HG02571 (cell line): Measurements from ENCODE around the gene FAM180B.
"Not testable (repeated sequence)": the region's sequence is repeated elsewhere in the genome, so short reads cannot be mapped to it uniquely, and the experiment has no call there.

Experiments
- ATAC-seq: cut with Tn5 transposase; IDR thresholded peaks from one replicate; pipeline ENCODE4 v1.9.1; 2021; ENCODE audit warnings: mild to moderate bottlenecking, moderate library complexity; ENCODE audit not compliant: unreplicated experiment

Gene FAM180B

DNA sequence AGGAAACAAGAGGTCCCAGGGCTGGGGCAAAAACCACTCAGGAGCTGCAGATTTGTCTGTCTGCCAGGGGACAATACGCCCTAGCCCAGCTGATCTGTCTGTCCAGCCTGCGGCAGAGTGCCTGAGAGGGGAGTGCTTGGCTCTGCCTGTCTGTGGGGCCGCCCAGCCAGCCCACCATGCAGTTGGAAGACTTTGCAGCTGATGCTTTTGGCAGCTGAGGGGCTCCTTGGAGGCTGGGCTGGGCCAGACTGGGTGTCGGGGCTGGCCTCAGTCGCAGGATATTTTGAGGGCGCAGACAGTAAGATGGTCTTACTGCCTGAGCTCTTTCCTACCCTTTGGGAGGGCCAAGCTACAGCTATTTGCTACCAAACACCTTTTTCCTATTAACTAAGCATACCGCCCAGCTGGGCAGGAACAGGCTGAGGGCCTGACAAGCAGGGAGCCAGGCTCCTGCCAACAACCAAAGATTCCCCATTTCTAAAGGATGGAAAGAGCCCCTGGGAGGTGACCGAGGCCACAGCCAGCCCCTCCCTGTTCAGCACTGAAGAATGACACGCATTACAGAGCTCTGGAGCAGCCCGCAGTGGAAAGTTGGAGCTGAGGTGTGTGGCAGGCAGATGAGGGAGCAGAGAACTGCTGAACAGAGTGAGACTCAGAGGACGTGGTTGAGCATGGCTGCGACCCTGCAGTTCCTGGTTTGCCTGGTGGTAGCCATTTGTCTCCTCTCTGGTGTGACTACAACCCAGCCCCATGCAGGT, at the start of gene FAM180B:
TSS of gene FAM180B (plus strand) at position 581 of the 758 bp plus-strand sequence. CDS start at position 672, 91 bp downstream.
- ATAC-seq: no peak

GRCh38 chr11:47536915-47537314, 49.6 kb upstream of the FAM180B start:
- ATAC-seq: no peak

DNA sequence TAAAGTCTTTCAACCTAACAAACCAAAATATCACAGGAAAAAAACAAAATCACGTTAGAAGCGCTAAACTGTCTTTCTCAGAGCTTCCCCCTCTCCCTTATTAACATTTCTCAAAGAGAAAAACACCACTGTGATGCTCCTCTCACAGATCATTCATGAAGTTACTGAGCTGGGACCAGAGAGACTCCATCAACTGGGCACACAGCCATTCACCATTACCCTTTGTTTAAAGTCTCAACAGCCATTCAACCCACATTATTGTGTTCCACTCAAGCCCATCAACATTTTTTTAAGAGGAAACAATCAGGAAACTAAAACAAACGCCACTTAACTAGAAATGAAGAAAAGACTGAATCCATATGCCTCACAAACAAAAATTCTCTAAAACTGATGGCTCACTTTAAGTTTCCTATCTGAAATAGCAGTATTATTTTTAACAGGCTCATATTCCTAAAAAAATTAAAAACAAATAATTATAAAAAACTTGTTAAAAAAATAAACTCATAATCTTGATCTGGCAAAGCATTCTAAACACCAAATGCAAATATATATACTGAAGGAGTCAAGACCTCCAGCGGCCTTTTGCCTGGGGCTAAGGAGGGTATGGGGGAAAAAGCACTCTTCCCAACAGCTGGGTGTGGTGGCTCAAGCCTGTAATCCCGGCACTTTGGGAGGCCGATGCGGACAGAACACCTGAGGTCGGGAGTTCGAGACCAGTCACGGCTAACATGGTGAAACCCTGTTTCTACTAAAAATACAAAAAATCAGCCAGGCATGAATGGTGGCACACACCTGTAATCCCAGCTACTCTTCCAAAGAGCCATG, 47.5 kb upstream of the FAM180B start:
- ATAC-seq: no peak

GRCh38 chr11:47539681-47540039, 46.8 kb upstream of the FAM180B start:
- ATAC-seq: no peak

DNA sequence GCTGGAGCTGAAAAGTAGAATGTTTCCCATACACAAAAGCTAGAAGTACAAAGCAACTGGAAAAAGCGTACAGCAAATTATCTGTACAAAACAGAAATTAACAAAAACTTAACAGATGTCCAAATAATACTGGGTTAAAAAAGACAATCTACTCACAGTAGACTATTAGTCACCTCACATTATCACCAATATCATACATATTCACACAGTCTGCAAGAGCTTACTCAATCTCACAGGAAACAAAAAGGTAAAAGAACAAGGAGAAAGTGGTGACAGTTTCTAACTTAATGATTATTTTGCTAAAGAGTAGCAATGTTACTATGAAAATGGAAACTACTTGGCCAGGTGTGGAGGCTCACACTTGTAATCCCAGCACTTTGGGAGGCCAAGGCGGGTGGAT, 45.4 kb upstream of the FAM180B start:
- no peak for ATAC-seq

DNA sequence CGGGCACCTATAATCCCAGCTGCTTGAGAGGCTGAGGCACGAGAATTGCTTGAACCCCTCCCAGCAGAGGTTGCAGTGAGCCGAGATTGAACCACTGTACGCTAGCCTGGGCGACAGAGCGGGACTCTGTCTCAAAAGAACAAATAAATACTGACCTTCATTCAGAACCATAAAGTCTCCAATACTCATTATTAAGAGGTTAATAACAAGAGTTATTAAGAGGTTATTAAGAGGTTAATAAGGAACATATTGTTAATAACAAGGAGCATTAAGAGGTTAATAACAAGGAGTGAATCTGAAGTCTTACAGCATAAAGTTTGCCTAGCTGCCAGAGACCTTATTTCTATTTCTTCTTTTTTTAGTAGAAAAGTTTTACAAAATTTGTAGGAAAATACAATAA, 41.2 kb upstream of the FAM180B start:
- ATAC-seq: no peak

- not testable (repeated sequence) for ATAC-seq
Measured at GRCh38 chr11:47546274-47546673, 40.2 kb upstream of the FAM180B start.

- ATAC-seq: no peak
Measured at GRCh38 chr11:47550288-47551047, 36.0 kb upstream of the FAM180B start.

DNA sequence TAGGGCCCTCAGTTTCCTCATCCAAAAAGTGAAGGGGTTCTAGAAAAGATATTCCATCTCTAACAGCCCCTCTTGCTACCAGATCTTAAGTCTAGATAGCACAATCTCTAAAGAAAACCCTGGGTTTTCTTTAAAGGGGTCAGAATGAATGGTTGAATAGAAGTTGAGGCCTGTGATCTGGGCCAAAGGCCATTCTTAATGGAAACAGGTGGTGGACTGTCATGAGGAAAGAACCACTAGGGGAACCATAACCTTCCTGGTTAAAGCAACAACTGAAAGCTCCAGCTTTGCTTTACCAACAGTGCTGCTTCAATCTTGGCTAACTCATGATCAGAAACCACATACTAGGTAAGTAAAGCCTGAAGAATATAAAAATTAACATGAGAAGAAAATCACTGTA, 35.4 kb upstream of the FAM180B start:
- no peak for ATAC-seq

- ATAC-seq: peak; percentile 11
Measured at GRCh38 chr11:47552056-47552565, 34.4 kb upstream of the FAM180B start.

DNA sequence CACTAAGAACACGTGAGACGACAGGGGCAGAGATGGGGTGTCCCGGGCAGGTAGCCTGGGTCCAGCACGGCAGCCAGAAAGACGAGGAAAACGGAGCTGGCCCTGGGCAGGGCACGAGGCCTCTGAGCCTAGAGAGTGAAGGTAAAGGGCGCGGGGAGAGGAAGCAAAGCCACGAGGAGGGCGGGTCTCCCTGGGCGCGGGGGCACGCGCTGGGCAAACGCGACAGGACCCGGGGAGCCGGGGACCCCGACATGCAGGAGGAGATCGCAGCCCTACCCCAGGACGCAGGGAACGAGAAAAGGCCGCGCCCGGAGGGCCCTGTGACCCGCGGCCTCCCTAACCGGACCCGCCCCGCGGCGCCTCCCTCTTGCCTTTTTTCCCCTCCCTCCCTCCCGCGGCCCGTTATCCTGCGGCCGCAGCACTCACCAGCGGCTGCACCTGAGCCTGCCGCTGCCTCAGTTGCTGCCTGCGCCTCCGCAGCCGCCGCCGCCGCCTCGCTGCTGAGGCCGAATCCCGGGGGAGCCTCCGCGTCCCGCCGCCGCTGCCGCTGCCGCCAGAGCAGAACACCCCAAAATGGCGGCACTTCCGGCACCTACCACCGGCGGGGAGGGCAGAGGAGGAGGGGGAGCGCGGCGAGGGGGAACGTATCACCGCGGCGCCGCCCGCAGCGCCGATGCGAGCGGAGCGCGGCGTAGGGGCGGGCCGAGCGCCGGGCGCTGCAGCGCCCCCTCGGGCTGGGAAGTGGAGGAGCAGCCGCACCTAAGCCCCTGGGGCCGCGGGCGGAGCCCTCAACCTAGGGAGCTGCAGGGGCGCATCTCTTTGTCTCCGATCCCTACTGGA, 33.7 kb upstream of the FAM180B start, which contains the start of gene CELF1:
TSS of gene CELF1 (minus strand) at position 567 of the 840 bp plus-strand sequence. CDS start 53,609 bp downstream, outside the sequence.
- ATAC-seq: peak; percentile 88

GRCh38 chr11:47553406-47553743, 33.1 kb upstream of the FAM180B start:
- ATAC-seq: peak; percentile 16

- ATAC-seq: not testable (repeated sequence)
Measured at GRCh38 chr11:47557004-47557403, 29.5 kb upstream of the FAM180B start.

DNA sequence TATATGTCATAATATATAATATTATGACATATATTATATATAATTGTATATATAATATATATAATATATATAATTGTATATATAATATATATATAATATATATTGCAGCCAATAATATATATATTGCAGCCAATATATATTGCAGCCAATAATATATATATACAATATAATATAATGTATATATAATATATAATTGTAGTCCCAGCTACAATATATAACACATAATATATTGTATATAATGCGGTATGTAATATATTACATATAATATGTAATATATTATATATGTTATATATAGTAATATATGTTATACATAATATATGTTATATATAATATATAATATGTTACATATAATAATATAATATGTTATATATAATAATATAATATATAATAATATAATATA, 27.8 kb upstream of the FAM180B start:
- no peak for ATAC-seq

- no peak for ATAC-seq
Measured at GRCh38 chr11:47560426-47560825, 26.1 kb upstream of the FAM180B start.

- ATAC-seq: not testable (repeated sequence)
Measured at GRCh38 chr11:47562393-47562792, 24.1 kb upstream of the FAM180B start.

DNA sequence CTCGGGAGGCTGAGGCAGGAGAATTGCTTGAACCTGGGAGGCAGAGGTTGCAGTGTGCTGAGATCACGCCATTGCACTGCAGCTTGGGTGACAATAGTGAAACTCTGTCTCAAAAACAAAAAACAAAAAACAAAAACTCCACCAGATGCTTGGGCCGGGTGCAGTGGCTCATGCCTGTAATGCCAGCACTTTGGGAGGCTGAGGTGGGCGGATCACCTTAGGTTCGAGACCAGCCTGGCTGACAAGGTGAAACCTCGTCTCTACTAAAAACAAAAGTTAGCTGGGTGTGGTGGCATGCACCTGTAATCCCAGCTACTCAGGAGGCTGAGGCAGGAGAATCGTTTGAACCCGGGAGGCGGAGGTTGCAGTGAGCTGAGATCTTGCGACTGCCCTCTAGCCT, 22.1 kb upstream of the FAM180B start:
- not testable (repeated sequence) for ATAC-seq

DNA sequence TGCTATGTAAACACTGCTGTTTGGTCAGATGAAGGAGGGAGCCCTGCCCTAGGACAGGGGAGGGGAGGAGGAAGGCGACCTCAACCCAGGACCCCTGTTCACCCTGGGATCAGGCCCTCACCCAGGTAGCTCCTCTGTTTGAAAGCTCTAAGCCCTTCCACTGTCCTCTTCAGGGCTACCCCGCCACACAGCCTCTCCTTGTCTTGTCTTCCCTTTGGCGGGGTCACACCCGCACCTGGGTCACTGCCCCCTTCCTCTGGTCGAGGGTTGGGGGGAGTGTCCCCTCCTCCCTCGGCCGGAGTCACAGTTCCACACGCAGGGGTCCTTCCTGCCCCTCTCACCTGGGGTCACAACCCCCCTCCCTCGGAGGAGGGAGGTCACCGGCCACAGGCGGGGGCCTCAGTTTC, 21.5 kb upstream of the FAM180B start:
- ATAC-seq: peak; percentile 7

- ATAC-seq: peak; percentile 86
Measured at GRCh38 chr11:47565340-47566148, 20.9 kb upstream of the FAM180B start, which contains the start of gene PTPMT1. TSS of gene PTPMT1 (plus strand) at chr11:47565599. CDS start at chr11:47565623, 24 bp downstream.
